SW 1271 (cell line): ENCODE measurements around the gene ATXN7L1.

ENCODE experiments used
- DNase-seq, 2 experiments: peaks; one replicate each; lab custom pipeline; 2025; lab: John Stamatoyannopoulos, UW

Gene ATXN7L1

DNA sequence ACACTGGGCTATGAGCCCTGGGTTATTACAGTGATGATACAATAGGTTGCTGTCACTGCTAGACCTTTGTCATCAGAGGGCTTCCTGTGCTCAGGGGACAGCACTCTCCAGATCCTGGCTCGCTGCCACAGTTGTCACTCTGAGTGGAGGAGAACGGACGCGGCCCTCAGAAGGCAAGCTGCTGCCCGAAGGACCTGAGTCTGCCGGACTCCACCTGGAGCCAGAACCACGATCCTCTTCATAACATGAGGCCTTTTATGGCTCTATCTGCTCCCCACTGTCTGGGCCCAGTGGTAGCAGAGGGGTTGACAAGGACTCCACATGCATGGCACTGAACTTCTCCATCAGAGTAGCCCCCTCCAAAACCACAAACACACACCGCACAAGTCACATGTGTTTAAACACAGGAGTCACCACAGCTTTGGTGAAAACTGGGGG lies 200.4 kb downstream of the ATXN7L1 start:
- no peak for DNase-seq

DNA sequence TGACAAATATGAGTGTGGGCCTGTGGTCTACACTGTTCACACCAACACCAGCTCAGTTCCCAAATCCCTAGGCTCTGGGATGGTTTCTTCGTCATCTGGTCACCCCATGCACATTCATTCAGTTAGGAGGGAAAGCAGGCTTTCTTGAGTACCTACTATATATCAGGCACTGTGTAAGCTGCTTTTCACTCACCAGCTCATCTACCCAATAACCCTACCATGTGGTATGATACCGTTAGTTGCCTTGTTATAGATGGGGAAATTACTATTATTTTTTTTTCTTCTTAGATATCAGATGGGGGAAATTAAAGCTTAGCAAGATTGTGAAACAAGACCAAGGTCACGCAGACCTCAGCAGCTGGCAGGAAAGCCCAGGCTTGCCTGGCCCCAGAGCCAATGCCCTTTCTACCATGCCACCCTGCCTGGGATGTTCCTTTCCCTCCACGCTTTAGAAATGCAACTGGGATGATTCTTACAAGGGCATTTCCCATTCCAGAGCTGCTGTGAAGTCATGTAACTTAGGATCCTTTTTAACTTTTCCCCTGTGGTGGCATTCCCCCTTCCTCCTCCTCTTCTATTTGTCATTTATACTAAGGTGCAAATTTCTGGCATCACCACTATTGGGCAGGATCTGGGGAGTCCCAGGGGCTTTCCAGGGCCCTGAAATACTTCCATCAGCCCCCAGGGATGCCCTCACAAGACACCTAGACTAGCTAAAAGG lies 202.0 kb downstream of the ATXN7L1 start:
- DNase-seq = no peak

DNA sequence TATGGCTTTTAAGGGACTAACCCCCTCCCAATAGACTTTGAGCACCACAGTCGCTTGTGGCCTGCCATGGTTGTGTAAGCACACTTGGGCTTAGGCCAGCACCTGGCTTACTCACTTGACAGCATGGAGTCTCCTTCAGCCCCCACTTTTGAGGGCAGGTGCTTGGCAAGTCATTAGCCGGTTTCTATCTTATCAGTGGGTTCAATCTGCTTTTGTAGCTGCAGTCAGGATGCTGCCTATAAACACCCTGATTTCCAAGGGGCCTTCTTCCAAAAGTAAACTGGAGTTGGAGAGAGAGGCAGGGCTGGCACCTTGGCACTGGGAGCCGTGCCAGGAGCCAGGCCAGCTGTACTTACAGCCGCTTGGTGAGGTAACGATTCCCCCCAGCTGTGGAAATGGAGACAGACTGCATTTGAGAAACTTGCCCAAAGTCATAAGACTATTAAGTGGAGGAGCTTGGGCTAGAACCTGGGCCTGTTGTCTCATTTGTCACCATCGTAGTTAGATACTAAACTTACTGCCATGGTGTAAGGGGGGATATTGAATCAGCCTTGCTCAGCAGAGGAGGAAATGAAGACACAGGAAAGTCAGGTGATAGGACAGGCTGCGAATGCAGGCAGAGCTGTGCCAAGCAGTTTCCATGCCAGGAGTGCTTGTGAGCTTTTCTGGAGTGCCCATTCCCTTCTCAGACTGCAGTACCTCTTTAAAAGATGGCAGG lies 202.9 kb downstream of the ATXN7L1 start:
- DNase-seq = no peak

GRCh38 chr7:105672801-105673200 lies 203.6 kb downstream of the ATXN7L1 start:
- no peak for DNase-seq

GRCh38 chr7:105666324-105666723 lies 210.1 kb downstream of the ATXN7L1 start:
- no peak for DNase-seq

DNA sequence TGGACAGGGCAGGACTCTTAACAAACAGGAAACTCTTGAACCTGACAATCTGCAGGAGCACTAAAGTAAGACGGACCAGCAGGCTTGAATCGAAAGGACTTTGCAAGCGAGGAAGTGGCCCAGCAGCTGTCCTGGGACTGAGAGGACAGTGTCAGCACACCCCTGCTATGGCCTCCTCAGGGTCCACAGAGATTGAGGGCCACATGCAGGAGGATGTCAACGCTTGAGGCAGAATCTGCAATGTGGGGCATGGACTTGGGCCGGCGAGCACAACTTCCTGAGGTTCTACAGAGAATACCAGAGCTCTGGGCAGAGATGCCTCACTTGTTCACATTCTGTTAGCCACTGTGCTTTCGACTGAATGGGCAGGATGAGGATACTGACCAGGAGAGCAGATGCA lies 210.7 kb downstream of the ATXN7L1 start:
- no peak for DNase-seq

DNA sequence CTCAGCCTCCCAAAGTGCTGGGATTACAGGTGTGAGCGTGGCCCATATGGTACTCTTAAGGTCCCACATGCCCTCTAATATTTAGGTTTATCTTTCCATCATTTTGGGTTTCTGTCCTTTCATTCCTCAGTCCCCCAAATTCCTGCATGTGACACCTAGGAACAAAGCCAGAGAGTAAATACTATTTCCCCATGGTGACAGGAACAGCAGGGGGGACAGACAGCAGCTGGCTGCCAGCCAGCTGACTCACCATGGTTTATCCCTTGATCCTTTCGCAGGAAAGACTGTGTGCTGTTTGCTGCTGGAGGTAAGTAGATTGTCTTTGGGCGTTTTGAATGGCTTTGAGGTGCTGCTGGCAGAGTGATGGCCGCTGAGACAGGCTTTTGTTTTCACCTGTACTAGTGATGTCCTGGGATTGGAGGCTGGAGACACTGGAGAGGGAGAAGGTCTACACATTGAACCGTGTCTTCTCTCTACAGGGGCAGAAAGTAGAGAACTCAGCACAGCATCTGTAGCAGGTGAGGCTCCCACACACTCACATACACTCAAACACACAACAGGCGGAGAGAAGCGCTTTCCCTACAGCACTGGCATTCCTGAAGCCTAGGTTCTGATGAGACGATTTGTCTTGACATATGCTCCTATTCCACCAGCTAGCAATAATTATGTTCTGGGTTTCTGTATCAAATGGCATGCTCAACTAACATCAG lies 211.4 kb downstream of the ATXN7L1 start:
- DNase-seq = peak in 1 of 2 experiments; percentile 52

GRCh38 chr7:105662998-105663397 lies 213.4 kb downstream of the ATXN7L1 start:
- DNase-seq = no peak

DNA sequence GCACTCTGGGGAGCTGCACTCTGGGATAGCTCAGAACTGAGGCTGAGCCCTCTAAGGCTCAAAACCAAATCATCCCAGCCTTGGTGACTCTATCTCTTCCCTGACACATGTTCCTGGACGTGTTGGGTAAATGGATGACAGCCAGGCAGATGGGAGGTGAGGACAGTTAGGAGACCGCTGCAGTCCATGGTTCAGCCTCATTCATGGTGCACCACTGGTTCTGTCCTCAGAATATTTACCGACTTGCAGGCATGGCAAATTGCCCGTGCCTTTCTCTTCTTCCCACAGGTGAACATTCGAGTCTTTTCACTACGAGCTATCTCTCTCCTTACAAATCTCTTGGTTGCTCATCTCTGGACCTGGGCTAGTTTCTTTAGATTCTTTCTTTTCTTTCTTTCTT lies 214.8 kb downstream of the ATXN7L1 start:
- DNase-seq = no peak

- DNase-seq = no peak
Observed at GRCh38 chr7:105656922-105657521, 219.4 kb downstream of the ATXN7L1 start.

DNA sequence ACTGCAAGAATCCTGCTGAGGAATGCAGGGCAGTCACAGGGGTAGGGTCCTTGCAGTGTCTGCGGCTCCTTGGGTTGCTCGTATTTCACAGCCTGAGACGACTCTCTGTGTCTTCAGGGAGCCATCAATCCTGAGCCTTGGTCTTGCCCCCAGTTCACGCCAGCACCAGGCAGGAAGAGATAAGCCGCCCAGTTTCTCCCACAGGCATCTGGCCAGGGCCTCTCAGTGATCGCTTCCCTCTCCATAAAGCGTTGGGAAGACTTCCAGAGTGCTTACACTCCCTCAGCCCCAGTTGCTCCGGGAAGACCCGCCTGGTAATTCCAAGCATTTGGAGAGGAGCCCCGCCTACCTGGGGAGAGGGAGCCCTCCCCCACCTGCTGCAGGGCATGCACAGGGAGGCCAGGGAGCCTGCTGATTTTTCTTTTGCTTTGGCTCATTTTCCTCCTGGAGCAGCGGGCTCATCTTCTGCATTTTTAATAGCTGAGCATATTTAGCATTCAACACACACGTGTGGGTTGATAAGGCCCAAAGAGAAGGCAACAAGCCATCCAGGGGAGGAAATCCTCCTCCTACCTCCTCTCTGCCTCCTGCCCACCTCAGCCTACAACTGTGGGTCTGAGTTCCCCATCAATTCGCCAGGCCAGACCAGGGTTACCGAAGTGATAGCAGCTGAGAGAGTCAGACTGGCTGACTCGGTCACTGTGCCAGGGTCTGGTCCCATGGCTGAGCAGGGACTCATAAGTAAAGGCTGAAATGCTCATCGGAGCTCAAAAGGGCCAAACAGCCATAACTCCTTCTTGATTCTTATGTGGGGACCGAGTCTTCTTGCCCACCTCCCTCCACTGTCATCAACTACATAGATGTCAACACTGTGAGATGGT lies 220.7 kb downstream of the ATXN7L1 start:
- no peak for DNase-seq

- DNase-seq = no peak
Observed at GRCh38 chr7:105655067-105655466, 221.3 kb downstream of the ATXN7L1 start.

- no peak for DNase-seq
Observed at GRCh38 chr7:105654095-105654686, 222.2 kb downstream of the ATXN7L1 start.

- no peak for DNase-seq
Observed at GRCh38 chr7:105653441-105654005, 222.9 kb downstream of the ATXN7L1 start.

DNA sequence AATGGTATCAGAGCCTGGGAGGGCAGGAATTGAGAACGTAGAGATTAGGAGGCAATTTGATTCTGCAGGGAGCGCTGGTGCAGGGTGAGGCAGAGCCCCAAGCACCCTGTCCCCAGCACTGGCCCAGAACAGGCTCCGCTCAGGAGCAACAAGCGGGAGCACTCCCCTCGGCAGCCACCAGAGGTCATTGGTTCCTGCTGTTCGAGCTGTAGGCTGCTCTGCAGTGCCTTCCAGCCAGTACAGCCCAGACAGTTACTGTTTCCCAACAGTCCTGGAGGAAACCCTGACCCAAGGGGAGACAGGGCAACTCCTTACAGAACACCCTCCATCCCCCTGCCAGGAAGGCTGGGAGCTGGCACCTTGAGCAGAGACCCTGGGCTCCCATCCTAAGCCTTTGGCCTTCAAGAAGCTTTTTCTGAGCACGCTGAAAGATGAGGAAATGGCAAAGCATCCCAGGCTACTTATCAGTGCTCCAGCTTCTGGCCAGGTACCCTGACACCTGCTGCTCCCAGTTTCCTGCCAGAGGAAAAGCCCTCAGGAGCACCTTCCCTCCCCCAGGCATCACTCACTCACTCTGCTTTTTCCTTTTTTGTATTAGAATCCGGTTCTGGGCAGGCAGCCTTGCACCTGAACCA lies 223.9 kb downstream of the ATXN7L1 start:
- DNase-seq = peak; percentile 26 to 66

GRCh38 chr7:105651798-105652197 lies 224.6 kb downstream of the ATXN7L1 start:
- no peak for DNase-seq

- DNase-seq = no peak
Observed at GRCh38 chr7:105650382-105650970, 225.9 kb downstream of the ATXN7L1 start.

DNA sequence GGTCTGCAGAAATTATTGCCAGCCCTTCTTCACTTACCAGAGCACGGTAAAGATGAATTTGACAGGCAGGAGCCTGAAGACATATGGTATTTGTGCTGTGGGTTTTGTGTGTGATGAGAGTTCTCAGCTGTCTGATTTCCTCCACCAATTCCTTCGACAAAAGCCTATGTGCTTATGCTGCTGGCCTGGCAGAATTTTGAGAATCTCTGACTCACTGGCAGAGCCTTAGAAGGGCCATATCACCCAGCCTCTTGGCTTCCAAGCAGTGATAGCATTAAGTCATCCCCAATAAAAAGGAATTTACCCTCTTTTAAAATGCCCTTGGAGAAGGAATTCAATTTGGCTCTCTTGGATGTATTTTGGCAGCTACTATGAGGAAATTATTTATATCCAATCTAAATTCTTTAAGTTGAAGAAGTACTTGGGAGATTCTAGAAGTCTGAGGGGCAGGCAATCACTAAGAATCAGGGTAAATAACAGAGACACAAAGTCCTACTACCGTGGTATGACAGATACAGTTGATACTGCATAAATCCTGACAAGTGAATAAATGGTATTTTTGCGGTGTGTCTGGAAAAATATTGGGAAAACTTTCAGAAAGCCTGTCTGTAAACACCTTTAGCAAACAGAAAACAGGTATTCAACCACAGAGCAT lies 226.5 kb downstream of the ATXN7L1 start:
- no peak for DNase-seq
